H9 (cell line): ENCODE measurements around the gene ZNF513. TPM values are rescaled to one million over a fixed set of nuclear protein-coding genes. Genes with fewer than 3 reads are reported as not detected.

Experiments
- DNase-seq: peaks from one replicate; pipeline ENCODE4 v3.0.0-alpha.2; 2017
- H2AFZ ChIP-seq: one replicate; pipeline ENCODE4 v1.6.1; 2013; ENCODE audit warnings: mild to moderate bottlenecking, low read length, control low read depth, moderate library complexity
- H2AK5ac ChIP-seq: 2 replicates; pipeline ENCODE4 v1.6.1; 2013; ENCODE audit warnings: low read length, control low read depth, mixed read lengths; ENCODE audit not compliant: insufficient read length
- H2BK120ac ChIP-seq: one replicate; pipeline ENCODE4 v1.6.1; 2013; ENCODE audit warnings: low read depth, mild to moderate bottlenecking, low read length, control low read depth, inconsistent platforms; ENCODE audit not compliant: poor library complexity, severe bottlenecking
- H2BK12ac ChIP-seq: 2 replicates; pipeline ENCODE4 v1.6.1; 2013; ENCODE audit warnings: low read length, control low read depth, mixed read lengths, low read depth; ENCODE audit not compliant: insufficient read length
- H2BK15ac ChIP-seq: 2 replicates; pipeline ENCODE4 v1.6.1; 2013; ENCODE audit warnings: low read depth, low read length, control low read depth
- H2BK20ac ChIP-seq: one replicate; pipeline ENCODE4 v1.6.1; 2013; ENCODE audit warnings: low read depth, mild to moderate bottlenecking, low read length, control low read depth, inconsistent platforms; ENCODE audit not compliant: poor library complexity, severe bottlenecking
- H2BK5ac ChIP-seq: 2 replicates; pipeline ENCODE4 v1.6.1; 2013; ENCODE audit warnings: low read length, control low read depth, mixed read lengths; ENCODE audit not compliant: insufficient read length
- H3K14ac ChIP-seq: 2 replicates; pipeline ENCODE4 v1.6.1; 2013; ENCODE audit warnings: low read length, control low read depth; ENCODE audit not compliant: insufficient read depth
- H3K18ac ChIP-seq: 2 replicates; pipeline ENCODE4 v1.6.1; 2013; ENCODE audit warnings: low read depth, mild to moderate bottlenecking, mixed read lengths, low read length, control low read depth; ENCODE audit not compliant: insufficient read length
- H3K23ac ChIP-seq: 2 replicates; pipeline ENCODE4 v1.6.1; 2013; ENCODE audit warnings: low read length, control low read depth, mixed read lengths, low read depth; ENCODE audit not compliant: insufficient read length
- H3K23me2 ChIP-seq: 2 replicates; pipeline ENCODE4 v1.6.1; 2013; ENCODE audit warnings: low read depth, mild to moderate bottlenecking, mixed read lengths, low read length, control low read depth; ENCODE audit not compliant: insufficient read length, poor library complexity, severe bottlenecking
- H3K27ac ChIP-seq: 2 replicates; pipeline ENCODE4 v1.5.1; 2013; ENCODE audit warnings: low read length, control low read depth, mixed read lengths, low read depth; ENCODE audit not compliant: insufficient read length
- H3K27me3 ChIP-seq: 2 replicates; pipeline ENCODE4 v1.6.1; 2013; ENCODE audit warnings: low read length, control low read depth, inconsistent platforms; ENCODE audit not compliant: insufficient read depth
- H3K4ac ChIP-seq: 2 replicates; pipeline ENCODE4 v1.6.1; 2013; ENCODE audit warnings: low read depth, mild to moderate bottlenecking, control low read depth, inconsistent platforms, low read length, moderate library complexity
- H3K4me1 ChIP-seq: 2 replicates; pipeline ENCODE4 v1.6.1; 2013; ENCODE audit warnings: low read length, control low read depth, inconsistent platforms; ENCODE audit not compliant: insufficient read depth
- H3K4me2 ChIP-seq: 2 replicates; pipeline ENCODE4 v1.6.1; 2013; ENCODE audit warnings: low read length, control low read depth, mixed read lengths; ENCODE audit not compliant: insufficient read length, insufficient read depth
- H3K56ac ChIP-seq: 2 replicates; pipeline ENCODE4 v1.6.1; 2013; ENCODE audit warnings: low read depth, mild to moderate bottlenecking, mixed read lengths, low read length, control low read depth; ENCODE audit not compliant: insufficient read length
- H3K79me1 ChIP-seq: 2 replicates; pipeline ENCODE4 v1.6.1; 2013; ENCODE audit warnings: low read depth, mild to moderate bottlenecking, moderate library complexity, low read length, control low read depth, inconsistent platforms; ENCODE audit not compliant: insufficient read depth, poor library complexity, severe bottlenecking
- H3K79me2 ChIP-seq: 2 replicates; pipeline ENCODE4 v1.6.1; 2013; ENCODE audit warnings: low read length, control low read depth, inconsistent platforms; ENCODE audit not compliant: insufficient read depth
- H3K9ac ChIP-seq: 2 replicates; pipeline ENCODE4 v1.6.1; 2013; ENCODE audit warnings: low read length, control low read depth, mixed read lengths; ENCODE audit not compliant: insufficient read length; ENCODE audit errors: extremely low read depth
- H3K9me3 ChIP-seq: one replicate; pipeline ENCODE4 v1.6.1; 2013; ENCODE audit warnings: low read depth, low read length, inconsistent platforms; ENCODE audit not compliant: control insufficient read depth
- H3T11ph ChIP-seq: one replicate; pipeline ENCODE4 v1.6.1; 2013; ENCODE audit warnings: mild to moderate bottlenecking, low read length, control low read depth, inconsistent platforms
- H4K20me1 ChIP-seq: one replicate; pipeline ENCODE4 v1.6.1; 2013; ENCODE audit not compliant: control insufficient read depth, insufficient read length, insufficient read depth
- H4K5ac ChIP-seq: 2 replicates; pipeline ENCODE4 v1.6.1; 2013; ENCODE audit warnings: low read depth, mild to moderate bottlenecking, mixed read lengths, low read length, control low read depth; ENCODE audit not compliant: insufficient read length
- H4K8ac ChIP-seq: replicated peaks from 2 replicates; pipeline ENCODE4 v1.6.1; 2013; ENCODE audit warnings: low read length, control low read depth, mixed read lengths, low read depth; ENCODE audit not compliant: insufficient read length
- H4K91ac ChIP-seq: 2 replicates; pipeline ENCODE4 v1.6.1; 2013; ENCODE audit warnings: low read depth, mild to moderate bottlenecking, moderate library complexity, mixed read lengths, low read length, control low read depth; ENCODE audit not compliant: insufficient read length
- H3K27ac Mint-ChIP-seq, 3 experiments: 2 replicates in 2 of 3; 3 replicates in 1 of 3; pipeline ENCODE4 v1.8.0; 2020 to 2021; ENCODE audit warnings: mixed read lengths in 3 of 3, mild to moderate bottlenecking in 1 of 3, moderate library complexity in 1 of 3
- H3K27me3 Mint-ChIP-seq: 2 replicates; pipeline ENCODE4 v1.8.0; 2021; ENCODE audit warnings: low read depth, mild to moderate bottlenecking, moderate library complexity, mixed read lengths
- H3K36me3 Mint-ChIP-seq, 3 experiments: 2 replicates in 2 of 3; 3 replicates in 1 of 3; pipeline ENCODE4 v1.8.0; 2020 to 2021; ENCODE audit warnings: low read depth in 3 of 3, mixed read lengths in 3 of 3; ENCODE audit not compliant: insufficient read depth in 1 of 3
- H3K4me1 Mint-ChIP-seq, 2 experiments: 2 replicates each; pipeline ENCODE4 v1.8.0; 2020; ENCODE audit warnings: mixed read lengths in 2 of 2
- H3K4me3 Mint-ChIP-seq, 2 experiments: 2 replicates in 1 of 2; 3 replicates in 1 of 2; pipeline ENCODE4 v1.8.0; 2020 to 2021; ENCODE audit warnings: mild to moderate bottlenecking in 2 of 2, mixed read lengths in 2 of 2, moderate library complexity in 1 of 2
- H3K9me3 Mint-ChIP-seq, 2 experiments: 2 replicates in 1 of 2; 3 replicates in 1 of 2; pipeline ENCODE4 v1.8.0; 2020; ENCODE audit warnings: mild to moderate bottlenecking in 2 of 2, mixed read lengths in 2 of 2, moderate library complexity in 1 of 2
- WGBS: extraction: QIAGEN DNeasy Blood & Tissue Kit; methylation state at CpG from one replicate; pipeline ENCODE4 v1.1.7; 2013; ENCODE audit warnings: missing lambda C conversion rate, low lambda C conversion rate, mixed read lengths; ENCODE audit not compliant: insufficient read length; ENCODE audit errors: extremely low coverage; 5-methylcytosine and 5-hydroxymethylcytosine counted together
- total RNA-seq: library from RNA; stranded (reverse); gene quantifications from 2 replicates; pipeline ENCODE4 v1.2.1, GENCODE V29; 2021
- TF ChIP-seq, protein P1 (sequence below): fragments of 200-600 bp; sonication (generic); conservative IDR thresholded peaks from 3 replicates; pipeline ENCODE4 v1.8.0; 2021; ENCODE audit warnings: antibody characterized with exemption, mild to moderate bottlenecking

Gene ZNF513
- total RNA-seq, 1 experiment from 2014 or later = 26.5 TPM

DNA sequence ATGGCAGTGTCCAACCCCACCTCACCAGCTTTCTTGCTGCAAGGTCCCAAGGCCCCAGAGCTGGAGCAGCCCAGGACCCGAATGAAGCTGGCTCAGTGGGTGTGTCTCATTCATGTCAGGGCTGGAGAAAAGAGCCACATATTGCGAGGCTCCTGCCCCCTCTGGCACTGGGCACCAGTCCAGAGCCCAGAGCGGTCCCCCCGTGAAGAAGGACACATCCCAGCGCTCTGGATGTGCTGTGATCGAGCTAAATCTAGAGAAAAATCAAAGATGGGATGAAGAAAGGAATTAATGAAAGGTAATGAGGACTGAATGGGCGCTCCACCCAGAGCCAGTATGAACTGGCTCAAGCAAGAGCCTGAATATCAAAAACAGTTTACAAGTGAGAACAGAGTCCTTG is 44.4 kb downstream of the ZNF513 start:
- H2BK20ac ChIP-seq = no peak overlapping the region
- H3K4me1 ChIP-seq = no peaks in the 10 kb centered on the region
- no peak overlapping the region for H3K9ac ChIP-seq
- H4K8ac ChIP-seq = no peak overlapping the region
- H2BK15ac ChIP-seq = no peak overlapping the region
- no peak overlapping the region for H3K4me2 ChIP-seq
- Mint-ChIP-seq H3K9me3 (no peaks in the 10 kb centered on the region), H3K27ac (no peak overlapping the region), H3K27me3 (no peaks in the 10 kb centered on the region), H3K36me3 (peaks cover 41 to 79% (median 70%) of the 10 kb centered on the region in 3 experiments), H3K4me1 (no peaks in the 10 kb centered on the region), H3K4me3 (no peak overlapping the region)
- no peak overlapping the region for H2BK120ac ChIP-seq
- H2BK12ac ChIP-seq = no peak overlapping the region
- DNase-seq = no peak
- no peaks in the 10 kb centered on the region for H3K79me2 ChIP-seq
- H3K79me1 ChIP-seq = no peaks in the 10 kb centered on the region
- no CpG with 5 or more reads among the region's 7 CpGs for WGBS
- no peak overlapping the region for H2BK5ac ChIP-seq
- no peaks in the 10 kb centered on the region for H3K23me2 ChIP-seq
- no peak overlapping the region for H2AFZ ChIP-seq
- H3K27ac ChIP-seq = no peak overlapping the region
- no peaks in the 10 kb centered on the region for H3K27me3 ChIP-seq
- no peak overlapping the region for H4K5ac ChIP-seq
- no peak overlapping the region for H3K23ac ChIP-seq
- TF ChIP-seq, protein P1, sequence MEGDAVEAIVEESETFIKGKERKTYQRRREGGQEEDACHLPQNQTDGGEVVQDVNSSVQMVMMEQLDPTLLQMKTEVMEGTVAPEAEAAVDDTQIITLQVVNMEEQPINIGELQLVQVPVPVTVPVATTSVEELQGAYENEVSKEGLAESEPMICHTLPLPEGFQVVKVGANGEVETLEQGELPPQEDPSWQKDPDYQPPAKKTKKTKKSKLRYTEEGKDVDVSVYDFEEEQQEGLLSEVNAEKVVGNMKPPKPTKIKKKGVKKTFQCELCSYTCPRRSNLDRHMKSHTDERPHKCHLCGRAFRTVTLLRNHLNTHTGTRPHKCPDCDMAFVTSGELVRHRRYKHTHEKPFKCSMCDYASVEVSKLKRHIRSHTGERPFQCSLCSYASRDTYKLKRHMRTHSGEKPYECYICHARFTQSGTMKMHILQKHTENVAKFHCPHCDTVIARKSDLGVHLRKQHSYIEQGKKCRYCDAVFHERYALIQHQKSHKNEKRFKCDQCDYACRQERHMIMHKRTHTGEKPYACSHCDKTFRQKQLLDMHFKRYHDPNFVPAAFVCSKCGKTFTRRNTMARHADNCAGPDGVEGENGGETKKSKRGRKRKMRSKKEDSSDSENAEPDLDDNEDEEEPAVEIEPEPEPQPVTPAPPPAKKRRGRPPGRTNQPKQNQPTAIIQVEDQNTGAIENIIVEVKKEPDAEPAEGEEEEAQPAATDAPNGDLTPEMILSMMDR = no peak
- H3K18ac ChIP-seq = no peak overlapping the region
- no peaks in the 10 kb centered on the region for H3K9me3 ChIP-seq
- no peak overlapping the region for H3K14ac ChIP-seq
- H4K20me1 ChIP-seq = no peaks in the 10 kb centered on the region
- H3K56ac ChIP-seq = no peak overlapping the region
- no peak overlapping the region for H2AK5ac ChIP-seq
- no peak overlapping the region for H3T11ph ChIP-seq
- H3K4ac ChIP-seq = no peak overlapping the region
- no peak overlapping the region for H4K91ac ChIP-seq
